GM21390 (cell line): Measurements from ENCODE around the gene CCDC138.

Experiments used
- ATAC-seq: cut with Tn5 transposase; IDR thresholded peaks from one replicate; pipeline ENCODE4 v1.9.1; 2021; ENCODE audit not compliant: unreplicated experiment

Gene CCDC138

DNA sequence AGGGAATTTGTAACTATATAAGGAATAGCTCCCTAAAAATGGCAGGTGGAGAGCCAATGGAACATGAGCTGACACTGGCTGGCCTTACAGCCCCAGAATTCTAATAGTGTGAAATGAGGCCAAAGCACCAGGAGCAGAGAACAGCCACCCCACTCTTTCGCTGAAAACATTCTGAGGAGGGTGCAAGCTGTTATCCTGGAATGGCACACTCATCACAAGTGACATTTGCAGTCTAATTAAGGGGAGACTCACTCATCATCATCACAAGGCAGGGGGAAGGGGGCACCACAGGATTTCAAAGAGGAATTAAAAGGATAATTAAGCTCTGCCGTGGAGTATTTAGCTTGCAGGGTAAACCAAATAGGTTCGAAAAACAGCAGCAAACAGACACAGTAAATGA is 108.2 kb downstream of the CCDC138 start:
- ATAC-seq: no peak

DNA sequence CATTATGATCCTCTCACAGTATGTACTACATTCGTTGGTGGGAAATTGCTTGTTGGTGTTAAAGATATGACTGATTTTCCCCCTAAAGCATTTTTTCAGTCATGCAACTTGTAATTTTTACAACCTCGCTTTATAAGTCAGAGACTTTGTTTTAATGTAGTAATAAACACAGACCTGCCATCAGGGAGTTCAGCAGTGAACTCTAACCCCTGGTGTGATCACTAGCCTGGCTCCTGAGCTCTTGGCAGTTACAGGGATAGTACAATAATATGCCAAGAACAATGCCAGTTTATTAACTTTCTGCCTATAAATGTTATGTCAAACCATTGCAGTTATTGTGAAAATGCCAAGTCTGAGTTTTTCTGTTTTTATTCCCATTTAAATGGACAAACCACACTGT is 108.6 kb downstream of the CCDC138 start:
- no peak for ATAC-seq

DNA sequence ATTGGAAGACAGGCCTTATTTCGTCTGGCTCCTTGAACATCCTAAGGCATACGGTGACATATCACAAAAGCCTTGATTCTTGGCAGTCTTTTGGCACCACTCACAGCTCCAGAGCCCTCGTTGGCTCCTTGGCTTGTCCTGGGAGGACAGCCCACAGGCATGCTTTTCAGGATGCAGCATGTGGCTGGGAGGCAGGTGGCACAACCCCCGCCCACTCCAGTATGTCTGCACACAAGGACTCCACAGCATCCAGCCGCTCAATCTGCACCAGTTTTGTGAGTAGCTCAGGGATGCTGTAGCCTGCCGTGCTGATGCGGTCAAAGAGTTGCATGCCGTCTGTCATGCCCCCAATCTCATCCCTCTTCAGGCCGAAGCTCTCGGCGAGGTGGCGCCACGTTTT is 110.2 kb downstream of the CCDC138 start:
- no peak for ATAC-seq

DNA sequence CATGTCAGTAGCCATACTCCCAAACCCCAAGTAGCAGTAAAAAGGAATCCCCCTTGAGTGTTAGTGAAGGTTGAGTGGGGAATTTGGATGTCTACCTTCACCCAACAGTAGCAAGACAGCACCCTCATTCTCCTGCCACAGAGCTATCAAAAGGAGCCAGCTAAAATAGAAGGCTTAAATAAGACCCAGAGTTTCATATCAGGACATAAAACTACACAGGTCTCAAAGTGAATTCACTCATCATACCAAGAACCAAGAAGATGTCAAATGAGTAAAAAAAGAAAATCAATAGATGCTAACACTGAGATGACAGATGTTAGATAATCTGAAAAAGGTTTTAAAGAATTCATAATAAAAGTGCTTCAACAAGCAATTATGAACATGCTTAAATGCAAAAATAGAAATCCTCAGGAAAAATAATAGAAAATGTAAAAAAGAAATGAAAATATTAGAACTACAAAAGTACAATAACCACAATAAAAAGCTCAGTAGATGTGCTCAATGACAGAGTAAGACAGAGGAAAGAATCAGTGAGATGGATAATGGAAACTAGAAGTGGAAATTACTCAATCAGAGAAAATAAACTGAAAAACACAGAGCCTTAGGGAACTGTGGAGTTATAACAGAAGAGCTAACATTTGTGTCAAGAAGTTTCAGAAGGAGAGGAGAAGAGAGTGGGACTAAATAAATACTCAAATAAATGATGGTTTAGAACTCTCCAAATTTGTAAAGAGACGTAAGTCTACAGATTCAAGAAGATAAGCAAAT is 111.9 kb downstream of the CCDC138 start:
- peak; percentile 66 for ATAC-seq

DNA sequence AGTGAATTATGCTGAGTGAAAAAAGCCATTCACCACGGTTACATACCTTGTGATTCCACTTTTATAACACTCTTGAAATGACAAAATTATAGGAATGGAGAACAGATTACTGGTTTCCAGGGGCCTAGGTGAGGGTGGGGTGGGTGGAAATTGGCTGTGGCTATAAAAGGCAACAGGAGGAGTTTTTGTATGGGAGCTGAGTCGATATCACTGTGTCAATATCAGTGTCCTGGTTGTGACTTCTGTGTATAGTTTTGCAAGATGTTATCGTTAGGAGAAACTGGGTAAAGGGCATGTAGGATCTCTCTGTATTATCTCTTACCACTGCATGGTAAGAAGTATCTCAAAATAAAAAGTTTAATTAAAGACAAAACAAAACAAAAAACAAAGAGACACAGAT is 118.1 kb downstream of the CCDC138 start:
- no peak for ATAC-seq

DNA sequence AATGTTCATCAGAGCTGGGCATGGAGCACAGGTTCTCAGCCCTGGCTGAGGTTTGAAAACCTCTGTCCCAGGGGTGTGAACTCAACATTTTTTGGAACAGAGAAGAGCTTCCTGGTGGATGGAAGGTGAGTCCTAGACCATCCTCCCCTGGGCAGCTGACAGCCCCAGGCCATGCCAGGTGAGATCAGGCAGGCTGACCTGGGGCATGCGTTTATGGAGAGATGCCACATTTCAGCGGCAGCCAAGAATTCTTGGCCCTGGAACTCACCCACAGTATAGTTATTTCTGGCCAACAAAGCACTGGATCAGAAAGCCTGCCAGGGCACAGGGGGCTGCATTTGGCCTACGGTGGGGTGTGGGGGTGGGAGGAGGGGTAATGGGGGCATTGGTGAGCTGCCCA is 118.6 kb downstream of the CCDC138 start:
- no peak for ATAC-seq

DNA sequence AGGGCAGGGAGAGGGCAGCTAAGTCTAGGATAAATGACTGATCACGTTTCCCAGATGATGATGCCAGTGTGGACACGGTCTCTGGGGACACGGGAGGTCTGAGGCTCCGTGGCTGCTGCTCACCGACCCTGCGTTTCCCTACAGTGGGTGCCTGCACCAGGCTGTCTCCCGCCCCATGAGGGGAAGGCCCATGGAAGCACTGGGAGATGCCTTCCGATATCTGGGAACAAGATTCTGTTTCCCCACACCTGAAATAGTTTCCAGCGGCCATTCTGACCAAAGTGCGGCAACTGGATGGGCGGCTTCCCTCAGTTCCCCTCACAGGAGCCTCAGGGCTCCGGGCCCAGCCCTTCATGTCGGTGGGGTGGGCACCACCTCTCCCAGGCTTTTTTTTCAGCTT is 119.3 kb downstream of the CCDC138 start:
- ATAC-seq: no peak

DNA sequence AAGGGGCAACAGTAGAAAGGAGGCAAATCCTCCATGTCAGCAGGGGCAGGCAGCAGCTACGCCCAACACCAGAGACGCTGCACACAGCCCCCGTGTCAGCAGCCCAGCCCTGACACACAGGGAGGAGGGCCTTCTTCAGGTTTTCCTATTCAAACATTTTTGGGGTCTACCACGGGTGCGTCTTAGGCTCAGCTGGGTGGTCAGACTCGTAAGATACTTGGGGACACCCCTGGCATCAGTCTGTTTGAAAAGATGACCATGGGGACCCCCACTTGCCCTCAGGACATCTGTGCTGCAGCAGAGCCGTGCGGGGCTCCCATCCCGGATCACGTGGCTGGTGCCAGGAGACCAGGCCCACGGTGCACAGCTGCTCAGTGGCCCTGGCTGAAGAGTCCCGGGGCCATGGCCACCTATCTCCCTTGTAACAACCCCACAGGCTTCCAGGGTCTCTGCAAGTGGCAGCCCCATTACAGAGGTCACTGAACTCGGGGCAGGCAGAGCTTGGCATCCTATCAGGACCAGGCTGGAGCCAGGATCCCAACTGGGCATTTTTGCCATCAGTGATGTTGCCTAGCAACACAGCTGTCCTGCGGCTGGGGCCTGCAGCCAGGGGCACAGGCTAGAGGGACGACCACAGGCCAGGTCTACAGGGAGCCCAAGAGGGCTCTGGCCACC is 120.0 kb downstream of the CCDC138 start:
- ATAC-seq: no peak

DNA sequence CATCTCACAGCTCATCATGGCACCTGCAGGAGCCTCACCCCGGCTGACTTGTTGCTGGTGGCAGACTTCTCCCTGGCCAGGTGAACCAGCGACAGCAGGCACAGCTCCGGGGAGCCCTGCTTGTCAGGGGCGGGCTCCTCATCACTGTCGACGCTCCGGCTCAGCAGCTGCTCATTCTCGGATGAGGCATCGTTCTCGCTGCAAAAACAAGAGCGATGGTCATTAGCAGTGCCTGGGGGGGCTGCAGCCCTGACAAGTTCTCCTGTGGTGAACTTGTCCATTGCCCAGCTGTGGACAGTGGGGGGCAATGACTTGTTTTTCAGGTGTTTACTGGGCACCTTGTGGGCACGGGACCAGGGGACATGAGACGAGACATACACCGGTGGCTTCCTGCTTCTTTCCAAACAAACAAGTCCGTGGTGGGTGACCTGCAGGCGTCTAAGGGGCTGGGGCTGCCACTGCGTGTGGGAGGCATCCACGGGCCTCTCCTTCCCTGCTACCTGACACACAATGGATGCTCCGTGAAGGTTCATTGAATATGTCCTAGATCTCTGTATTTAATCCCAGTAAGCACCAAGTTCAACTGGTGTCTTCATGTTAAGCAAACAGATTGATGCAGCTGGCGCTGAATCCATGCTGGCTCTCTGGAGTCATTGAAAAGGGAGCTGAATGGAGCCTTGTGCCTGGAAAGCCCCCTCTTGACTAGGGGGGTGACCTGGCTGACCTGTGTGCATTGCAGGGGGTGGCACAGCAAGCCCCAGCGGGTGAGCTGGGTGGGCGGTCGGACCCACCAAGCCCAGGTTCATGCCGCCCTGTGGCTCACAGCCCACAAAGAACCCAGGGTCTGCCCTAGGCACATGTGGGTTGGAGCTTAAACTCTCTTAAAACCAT is 121.5 kb downstream of the CCDC138 start:
- no peak for ATAC-seq

DNA sequence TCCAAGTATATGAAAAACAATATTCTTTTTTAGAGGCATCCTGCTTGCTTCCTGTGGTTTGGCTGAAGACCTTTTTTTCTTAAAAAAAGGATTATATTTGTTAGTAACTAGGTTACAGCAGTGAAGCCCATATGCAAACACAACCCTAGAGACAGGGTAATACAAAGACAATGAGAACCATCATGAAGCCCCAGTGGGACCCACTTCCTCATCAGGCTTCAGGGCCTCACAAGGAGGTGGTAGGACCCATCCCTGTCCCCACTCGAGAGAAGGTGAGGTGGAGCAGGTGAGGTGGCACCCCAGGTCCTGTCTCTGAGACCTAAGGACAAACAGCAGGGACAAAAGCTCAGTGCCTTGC is 122.1 kb downstream of the CCDC138 start:
- no peak for ATAC-seq

DNA sequence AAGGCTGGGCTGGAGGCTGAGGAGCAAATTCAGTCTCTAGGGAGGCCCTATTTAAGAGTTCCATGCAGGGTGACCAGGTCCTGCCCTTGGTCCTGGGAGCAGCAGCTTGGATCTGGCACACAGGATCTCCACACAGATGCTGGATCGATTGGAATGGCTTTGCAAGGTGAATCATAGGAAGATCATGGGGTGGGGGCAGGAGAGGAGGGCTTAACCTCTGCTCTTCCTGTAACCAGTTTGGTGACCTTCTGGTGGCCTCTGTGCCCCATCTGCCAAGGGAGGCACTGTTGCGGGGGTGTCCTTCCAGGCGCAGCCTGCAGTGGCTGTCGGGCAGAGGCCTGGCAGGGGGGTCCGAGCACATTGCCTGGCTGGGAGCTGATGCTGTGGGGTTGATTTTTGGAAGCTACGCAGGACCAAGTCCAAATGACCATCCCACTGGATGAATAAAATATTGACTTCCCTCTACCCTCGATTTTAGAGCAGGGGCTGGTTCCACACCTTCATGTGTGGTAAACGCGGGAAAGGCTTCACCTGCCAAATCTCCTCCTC is 122.8 kb downstream of the CCDC138 start:
- ATAC-seq: no peak

DNA sequence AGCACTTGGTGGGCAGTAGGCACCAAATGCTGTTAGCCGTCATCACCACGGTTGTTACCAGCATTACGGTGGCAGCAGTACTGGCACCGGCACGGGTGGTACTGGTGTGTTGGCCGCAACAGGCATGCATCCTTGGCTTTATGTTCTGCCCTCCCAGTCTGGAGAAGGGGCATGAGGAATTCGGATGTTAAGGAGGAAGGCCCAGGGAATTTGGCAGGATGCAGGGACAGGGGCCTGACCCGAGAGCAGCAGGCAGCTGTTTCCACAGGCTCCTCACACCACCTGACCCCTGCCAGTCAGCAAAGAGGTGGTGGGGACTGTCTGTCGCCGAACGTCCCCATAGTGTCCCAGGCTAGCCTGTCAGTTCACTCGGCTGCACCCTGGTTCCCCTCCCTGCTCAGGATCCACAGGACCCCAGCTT is 123.5 kb downstream of the CCDC138 start:
- ATAC-seq: no peak

DNA sequence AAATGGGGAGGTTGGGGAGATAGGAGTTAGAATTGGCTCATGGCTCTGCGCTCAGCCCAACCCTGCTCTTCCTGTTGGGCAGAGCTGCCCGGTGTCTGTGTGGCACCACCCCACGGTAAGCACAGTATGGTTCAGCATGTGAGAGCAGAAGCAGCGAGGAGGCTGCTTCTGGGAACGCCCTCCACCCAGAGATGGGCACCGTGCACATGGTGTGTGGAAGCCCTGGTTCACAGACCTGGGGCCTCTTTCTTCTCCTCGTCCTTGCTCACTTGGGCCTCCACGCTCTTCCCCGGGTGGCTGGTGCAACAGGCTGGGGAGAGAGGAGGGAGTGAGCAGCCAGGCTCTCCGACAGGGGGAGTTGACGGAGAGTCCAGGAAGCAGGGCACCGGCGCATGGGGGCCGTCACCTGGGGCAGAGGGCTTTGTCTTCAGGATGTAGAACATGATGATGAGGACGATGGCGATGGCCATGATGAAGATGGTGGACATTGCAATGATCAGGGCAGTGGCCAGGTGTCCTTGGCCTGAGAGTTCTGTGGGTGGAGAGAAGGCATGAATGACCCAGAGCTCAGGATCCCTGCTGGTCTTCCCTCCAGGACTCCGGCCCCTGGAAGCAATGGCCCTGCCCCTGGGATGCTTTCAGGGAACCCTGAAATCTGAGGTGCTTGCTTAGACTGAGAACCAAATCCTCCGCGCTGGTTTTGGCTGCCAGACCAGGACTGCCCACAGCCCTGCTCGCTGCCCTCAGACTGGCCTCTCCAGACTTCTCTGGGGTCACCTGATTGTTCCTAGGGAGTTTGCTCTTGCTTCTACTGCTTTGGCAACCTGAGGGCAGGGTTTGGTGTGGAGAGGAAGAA is 124.2 kb downstream of the CCDC138 start:
- ATAC-seq: no peak

DNA sequence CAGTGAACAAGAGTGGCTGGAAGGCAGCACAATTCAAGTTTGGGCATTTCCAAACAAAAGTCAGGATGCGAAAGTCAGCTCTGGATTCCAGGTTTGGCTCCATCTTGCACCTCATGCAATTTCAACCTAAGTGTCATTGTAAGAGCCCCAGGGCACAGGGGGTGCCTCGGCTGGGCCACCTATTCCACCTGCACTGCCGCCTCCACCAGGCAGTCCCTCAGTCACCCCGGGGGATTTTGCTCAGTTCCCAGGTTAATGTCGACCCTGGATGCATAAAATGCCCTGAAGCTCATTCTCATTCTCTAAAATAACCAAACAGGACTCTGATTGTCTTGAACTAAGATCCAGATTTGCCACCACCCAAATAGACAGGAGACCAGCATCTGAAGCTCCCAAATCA is 124.8 kb downstream of the CCDC138 start:
- ATAC-seq: no peak

DNA sequence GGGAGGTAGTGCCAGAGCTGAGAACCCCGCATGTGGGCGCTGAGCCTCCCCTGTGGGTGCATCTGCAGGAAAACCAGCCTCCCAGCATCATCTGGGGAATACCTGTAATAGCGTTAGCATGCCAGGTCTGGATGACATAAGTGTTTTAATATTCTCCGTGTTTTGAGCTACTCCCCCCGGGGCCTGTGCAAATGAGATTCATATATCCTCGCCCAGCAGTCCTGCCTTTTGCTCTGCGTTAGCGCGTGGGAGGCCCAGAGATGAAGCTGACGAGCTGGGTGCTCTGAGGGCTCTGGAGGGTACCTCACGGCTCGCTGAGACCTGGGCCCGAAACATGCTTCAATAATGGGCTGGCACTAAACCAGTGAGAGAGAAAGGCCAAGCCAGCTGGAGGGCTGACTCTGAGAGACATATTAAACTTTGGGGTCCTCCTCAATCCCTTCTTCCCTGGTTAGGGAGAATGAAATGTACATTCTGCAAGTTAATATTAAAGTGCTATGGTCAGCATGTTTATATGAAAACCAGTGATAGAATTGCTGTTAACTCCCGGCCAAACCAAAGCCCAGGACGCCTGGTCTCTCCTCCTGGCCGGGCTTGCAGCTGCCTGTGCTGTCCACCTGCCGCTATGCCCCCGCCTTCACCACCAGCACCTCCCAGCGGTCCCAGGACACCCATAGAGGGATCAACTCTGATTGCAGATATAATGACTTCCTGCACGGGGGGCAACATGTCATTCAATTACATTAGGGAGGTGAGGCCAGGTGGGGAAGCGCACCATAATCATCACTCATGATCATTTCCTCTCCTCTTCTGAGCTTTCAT is 125.4 kb downstream of the CCDC138 start:
- no peak for ATAC-seq

DNA sequence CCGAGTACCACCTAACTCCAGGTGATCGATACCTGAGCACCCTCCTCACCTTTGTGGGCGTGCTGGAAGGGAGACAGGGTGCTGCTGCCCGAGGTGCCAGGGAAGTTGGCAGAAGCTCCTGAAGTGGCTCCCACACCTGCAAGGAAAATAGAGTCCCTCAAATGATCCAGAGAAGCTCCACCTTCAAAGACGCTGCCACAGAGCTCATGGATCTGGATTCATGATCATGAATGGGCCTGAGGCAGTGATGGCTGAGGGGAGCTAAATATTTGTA is 126.0 kb downstream of the CCDC138 start:
- ATAC-seq: no peak

DNA sequence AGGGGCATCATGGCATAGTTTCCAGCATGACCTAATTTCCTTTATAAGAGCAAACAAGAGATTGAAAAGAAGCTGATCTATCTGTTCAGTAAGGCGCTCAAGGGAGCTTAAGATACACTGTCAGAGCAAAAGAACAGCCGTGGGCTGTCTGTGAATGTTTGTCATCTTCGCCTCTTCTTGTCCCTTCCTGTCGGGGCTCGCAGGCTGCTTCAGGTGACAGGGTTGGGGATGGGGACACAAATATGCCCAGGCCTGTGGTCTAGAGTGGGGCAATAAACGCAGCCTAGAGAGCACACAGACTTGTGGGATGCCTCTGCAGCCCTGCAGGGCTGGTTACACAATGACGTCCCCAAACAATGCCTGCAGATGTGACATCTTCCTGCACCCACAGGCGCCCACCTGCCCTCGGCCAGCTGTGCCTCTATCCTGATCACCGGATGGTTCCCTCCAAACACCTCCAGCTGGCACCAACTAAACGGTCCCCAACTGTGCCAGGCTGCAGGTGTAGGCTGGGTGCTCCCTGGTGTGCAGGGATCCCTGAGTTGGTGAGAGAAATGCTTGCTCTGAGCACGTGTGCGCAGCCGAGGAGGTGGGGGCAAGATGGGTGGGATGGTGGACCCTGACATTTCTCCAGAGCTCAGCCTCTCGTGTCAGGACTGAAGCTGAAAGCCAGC is 129.7 kb downstream of the CCDC138 start:
- ATAC-seq: no peak

DNA sequence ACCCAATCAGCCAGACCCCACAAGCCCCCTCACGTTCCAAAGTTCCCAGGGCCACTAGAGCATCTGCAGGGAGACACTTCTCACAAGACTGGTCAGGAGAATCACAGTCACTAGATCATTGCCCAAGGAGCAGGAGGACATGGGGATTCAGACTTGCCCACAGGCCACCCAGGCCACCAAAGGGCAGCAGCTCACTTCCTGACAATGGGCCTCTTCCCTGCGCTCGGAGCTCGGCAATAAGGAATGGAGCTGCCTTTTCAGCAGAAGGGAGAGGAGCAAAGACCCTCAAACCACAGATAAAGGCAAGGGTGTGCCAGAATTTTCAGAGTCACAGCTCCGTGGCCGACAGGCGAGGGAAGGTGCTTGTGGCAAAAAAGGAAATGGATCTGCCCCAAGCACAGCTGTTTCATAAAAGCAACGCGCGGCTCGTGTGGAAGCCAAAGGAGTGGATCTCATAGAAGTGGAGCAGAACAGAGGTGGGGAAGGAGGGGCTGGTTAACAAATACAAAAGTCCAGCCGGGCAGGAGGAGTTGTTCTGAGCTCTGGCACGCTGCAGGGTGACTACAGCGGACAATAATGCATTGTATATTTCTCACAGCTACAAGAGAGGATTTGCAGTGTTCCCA is 130.3 kb downstream of the CCDC138 start:
- no peak for ATAC-seq

DNA sequence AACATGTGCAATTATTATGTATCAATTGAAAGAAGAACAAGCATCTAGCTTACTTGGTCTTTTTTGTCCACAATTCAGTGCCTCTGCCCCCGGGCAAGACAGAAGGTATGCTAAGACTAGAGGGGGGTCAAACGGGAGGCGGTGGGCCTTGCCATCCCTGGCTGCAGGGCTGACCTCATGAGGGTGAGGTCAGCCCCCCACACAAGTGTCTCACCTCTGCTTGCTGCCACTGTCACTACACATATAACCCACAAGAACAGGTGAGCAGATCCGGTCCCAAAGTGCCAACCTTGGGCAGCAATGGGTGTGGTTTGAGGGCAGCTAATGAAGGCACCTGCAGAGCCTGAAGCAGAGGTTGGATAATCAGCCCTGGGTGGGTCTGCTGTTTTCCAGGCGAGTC is 131.0 kb downstream of the CCDC138 start:
- ATAC-seq: no peak
